ENCODE measurements around the gene LRRC45.

Gene LRRC45

GRCh38 chr17:82010575-82011525 is 12.3 kb upstream of the LRRC45 start:
- no peak overlapping the region for H3K27ac ChIP-seq
- TF ChIP-seq ZFX (IDR thresholded peaks at IDR 0.05) (no peak), CTCF (conservative IDR thresholded peaks at IDR 0.05) (no peak)

- no peak overlapping the region for H3K27ac ChIP-seq
Measured at GRCh38 chr17:82011617-82012187, 11.4 kb upstream of the LRRC45 start.

GRCh38 chr17:82012261-82012639 is 10.9 kb upstream of the LRRC45 start:
- TF ChIP-seq ZFX (IDR thresholded peaks at IDR 0.05), result no peak
- no peak for TF ChIP-seq CTCF (conservative IDR thresholded peaks at IDR 0.05)
- no peak overlapping the region for H3K27ac ChIP-seq

More at GRCh38 chr17:82011617-82012187, 11.4 kb upstream of the LRRC45 start:
- TF ChIP-seq ZFX (IDR thresholded peaks at IDR 0.05), result no peak
- no peak for TF ChIP-seq CTCF (conservative IDR thresholded peaks at IDR 0.05)

GRCh38 chr17:82012640-82013295 is 10.3 kb upstream of the LRRC45 start:
- no peak overlapping the region for H3K27ac ChIP-seq

GRCh38 chr17:82013341-82013740 is 9.8 kb upstream of the LRRC45 start:
- no peak overlapping the region for H3K27ac ChIP-seq
- TF ChIP-seq CTCF (conservative IDR thresholded peaks at IDR 0.05) (no peak), ZFX (IDR thresholded peaks at IDR 0.05) (no peak)

More at GRCh38 chr17:82012640-82013295, 10.3 kb upstream of the LRRC45 start:
- TF ChIP-seq CTCF (conservative IDR thresholded peaks at IDR 0.05) (no peak), ZFX (IDR thresholded peaks at IDR 0.05) (no peak)

- TF ChIP-seq ZFX (IDR thresholded peaks at IDR 0.05) (no peak), CTCF (conservative IDR thresholded peaks at IDR 0.05) (no peak)
- H3K27ac ChIP-seq, result no peak overlapping the region
Measured at GRCh38 chr17:82013772-82014321, 9.3 kb upstream of the LRRC45 start.
